GM12874 (cell line): ENCODE data around the gene PCDH9.

Source experiments
- CTCF ChIP-seq: IDR thresholded peaks from 2 replicates; pipeline ENCODE4 v1.5.1; 2011; ENCODE audit warnings: low read depth, mild to moderate bottlenecking, control low read depth, low read length, moderate library complexity; ENCODE audit not compliant: insufficient read depth

PCDH9 gene

GRCh38 chr13:66716538-66716937 lies 513.6 kb downstream of the PCDH9 start:
- TF ChIP-seq CTCF: no peak

- TF ChIP-seq CTCF: no peak
These were observed 515.3 kb downstream of the PCDH9 start for GRCh38 chr13:66714795-66715194.

GRCh38 chr13:66704110-66704509 lies 526.0 kb downstream of the PCDH9 start:
- no peak for TF ChIP-seq CTCF

- TF ChIP-seq CTCF: no peak
These were observed 526.5 kb downstream of the PCDH9 start for GRCh38 chr13:66703597-66703996.

GRCh38 chr13:66700117-66700601 lies 530.0 kb downstream of the PCDH9 start:
- no peak for TF ChIP-seq CTCF

GRCh38 chr13:66693656-66694055 lies 536.5 kb downstream of the PCDH9 start:
- TF ChIP-seq CTCF: no peak

GRCh38 chr13:66691149-66691548 lies 539.0 kb downstream of the PCDH9 start:
- no peak for TF ChIP-seq CTCF

GRCh38 chr13:66689628-66690027 lies 540.5 kb downstream of the PCDH9 start:
- TF ChIP-seq CTCF: peak; percentile 15; the same call in 1 of the 2 replicates
